AG04450 (cell line): ENCODE data around the gene ACSF3. TPM values are rescaled to one million over a fixed set of nuclear protein-coding genes. Genes with fewer than 3 reads are reported as not detected.
A peak's percentile ranks its signal among the peaks of the same experiment; 100 is the strongest.

Experiments
- CTCF ChIA-PET: fragments of 300-600, 350-600 bp; formaldehyde crosslinking; extraction: SDS; loops from one replicate; lab custom pipeline; 2022; ENCODE audit warnings: antibody characterized with exemption, inconsistent platforms; lab: Charles Lee
- POLR2A ChIA-PET: fragments of 350-600 bp; formaldehyde crosslinking; extraction: SDS; loops from one replicate; lab custom pipeline; 2021; ENCODE audit warnings: antibody characterized with exemption, inconsistent platforms; lab: Yijun Ruan, JAX
- DNase-seq: peaks from one replicate; pipeline ENCODE4 v3.0.0-alpha.2; 2011; ENCODE audit warnings: low read depth, low spot score
- H3K27ac ChIP-seq: one replicate; pipeline ENCODE4 v1.5.1; 2012; ENCODE audit warnings: low read depth, low read length, control low read depth
- H3K27me3 ChIP-seq: one replicate; pipeline ENCODE4 v1.6.0; 2012; ENCODE audit warnings: low read length; ENCODE audit not compliant: control insufficient read depth, insufficient read depth
- H3K4me3 ChIP-seq: 2 replicates; pipeline ENCODE4 v1.5.1; 2011; ENCODE audit warnings: mild to moderate bottlenecking, low read depth, low read length, control low read depth
- H3K9me3 ChIP-seq: 2 replicates; pipeline ENCODE4 v1.5.1; 2012; ENCODE audit warnings: low read length; ENCODE audit not compliant: control insufficient read depth, insufficient read depth
- CTCF ChIP-seq: IDR thresholded peaks from 2 replicates; pipeline ENCODE4 v1.5.1; 2011; ENCODE audit warnings: low read depth, low read length, control low read depth, inconsistent platforms
- polyA plus RNA-seq: library from polyadenylated mRNA; depleted of rRNA; stranded (reverse); fragments of >200 nt; gene quantifications from 2 replicates; pipeline ENCODE4 v1.2.3, GENCODE V29; 2011

The ACSF3 gene
- polyA plus RNA-seq, 1 experiment: 11.2 TPM

- no peak for TF ChIP-seq CTCF
- Histone ChIP-seq H3K9me3 (peaks cover under 1% of the 10 kb centered on the region; the same call in 1 of the 2 replicates), H3K4me3 (no peak overlapping the region), H3K27ac (no peak overlapping the region), H3K27me3 (peaks cover 52% of the 10 kb centered on the region)
- ChIA-PET POLR2A (interaction anchor here (0.5 to 1.0 kb wide), 2 partner anchors 38 to 51 kb away, joined by 6 read pairs; partner anchors contain the start of gene ZNF778), CTCF (interaction anchor here (0.7 to 1.9 kb wide), 17 partner anchors 10 to 460 kb away, joined by 3 to 13 read pairs (median 5); partner anchors contain the start of genes APRT and PIEZO1)
- no peak for DNase-seq
These were observed 73.2 kb downstream of the ACSF3 start for GRCh38 chr16:89166696-89167424.

GRCh38 chr16:89167425-89167941, 73.8 kb downstream of the ACSF3 start:
- peak; percentile 87 for TF ChIP-seq CTCF
- H3K27me3 ChIP-seq: peaks cover 55% of the 10 kb centered on the region
- POLR2A ChIA-PET: interaction anchor here (1.0 kb wide), 1 partner anchor 50 kb away, joined by 6 read pairs; the partner anchor contains the start of gene ZNF778
- no peak overlapping the region for H3K4me3 ChIP-seq
- H3K9me3 ChIP-seq: no peaks in the 10 kb centered on the region; the same call in 1 of the 2 replicates
- no peak overlapping the region for H3K27ac ChIP-seq
- peak; percentile 34 for DNase-seq
- CTCF ChIA-PET: interaction anchor here (0.6 to 1.9 kb wide), 20 partner anchors 10 to 460 kb away, joined by 3 to 13 read pairs (median 5); partner anchors contain the start of genes APRT and PIEZO1

- H3K9me3 ChIP-seq: no peaks in the 10 kb centered on the region; the same call in 1 of the 2 replicates
- no peak overlapping the region for H3K4me3 ChIP-seq
- CTCF ChIA-PET: interaction anchor here (1.6 kb wide), 1 partner anchor 15 kb away, joined by 4 read pairs; no protein-coding TSS in a partner anchor
- no peak for DNase-seq
- 0 out of 2 replicates have a peak, but pooled peaks have one; percentile 15 for TF ChIP-seq CTCF
- peaks cover 62% of the 10 kb centered on the region for H3K27me3 ChIP-seq
- POLR2A ChIA-PET: no interaction called here
- no peak overlapping the region for H3K27ac ChIP-seq
These were observed 74.9 kb downstream of the ACSF3 start for GRCh38 chr16:89168381-89169189.

- POLR2A ChIA-PET: no interaction called here
- TF ChIP-seq CTCF: no peak
- no peak for DNase-seq
- Histone ChIP-seq H3K27ac (no peak overlapping the region), H3K9me3 (peaks cover 2% of the 10 kb centered on the region; the same call in 1 of the 2 replicates), H3K4me3 (no peak overlapping the region), H3K27me3 (peaks cover 70% of the 10 kb centered on the region)
- CTCF ChIA-PET: no interaction called here
These were observed 76.1 kb downstream of the ACSF3 start for GRCh38 chr16:89169778-89170177.
